GM19099 (cell line): ENCODE data around the gene LBR.

Source experiments
- POLR2A ChIP-seq: IDR thresholded peaks from 3 replicates; pipeline ENCODE4 v1.6.1; 2011; ENCODE audit warnings: low read depth; ENCODE audit not compliant: insufficient read length; ENCODE audit errors: extremely low read depth

Gene LBR

GRCh38 chr1:225434046-225434445 lies 6.2 kb upstream of the LBR start:
- no peak for TF ChIP-seq POLR2A

- no peak for TF ChIP-seq POLR2A
Measured at GRCh38 chr1:225431081-225431863, 3.4 kb upstream of the LBR start.

- TF ChIP-seq POLR2A, result no peak
Measured at GRCh38 chr1:225430301-225430700, 2.5 kb upstream of the LBR start.

GRCh38 chr1:225428881-225429455 lies 1.1 kb upstream of the LBR start:
- no peak for TF ChIP-seq POLR2A

- peak; percentile 85 for TF ChIP-seq POLR2A
Measured at GRCh38 chr1:225428068-225428880, 436 bp upstream of the LBR start.

- TF ChIP-seq POLR2A, result no peak
Measured at GRCh38 chr1:225426395-225427234, 1.2 kb downstream of the LBR start.

- TF ChIP-seq POLR2A, result no peak
Measured at GRCh38 chr1:225425201-225425786, 2.5 kb downstream of the LBR start.

- no peak for TF ChIP-seq POLR2A
Measured at GRCh38 chr1:225424562-225425200, 3.2 kb downstream of the LBR start.

- TF ChIP-seq POLR2A, result no peak
Measured at GRCh38 chr1:225423518-225423855, 4.4 kb downstream of the LBR start.

- TF ChIP-seq POLR2A, result no peak
Measured at GRCh38 chr1:225422795-225423517, 4.9 kb downstream of the LBR start.

- no peak for TF ChIP-seq POLR2A
Measured at GRCh38 chr1:225422031-225422605, 5.7 kb downstream of the LBR start.

GRCh38 chr1:225418598-225418997 lies 9.2 kb downstream of the LBR start:
- no peak for TF ChIP-seq POLR2A

GRCh38 chr1:225418059-225418458 lies 9.8 kb downstream of the LBR start:
- TF ChIP-seq POLR2A, result no peak
